Type B pancreatic cell (in vitro differentiated cells): ENCODE results near the gene TFPI2. TPM values are rescaled to one million over a fixed set of nuclear protein-coding genes. Genes with fewer than 3 reads are reported as not detected.

ENCODE experiments used
- DNase-seq: peaks from one replicate; pipeline ENCODE4 v3.0.0; 2021; ENCODE audit warnings: mixed read lengths; ENCODE audit not compliant: unreplicated experiment; ENCODE audit errors: extremely low spot score
- H3K27ac Mint-ChIP-seq: 2 replicates; pipeline ENCODE4 v1.8.0; 2021; ENCODE audit warnings: mild to moderate bottlenecking, mixed read lengths
- H3K27me3 Mint-ChIP-seq: 2 replicates; pipeline ENCODE4 v1.8.0; 2021; ENCODE audit warnings: mixed read lengths
- H3K36me3 Mint-ChIP-seq: 2 replicates; pipeline ENCODE4 v1.8.0; 2021; ENCODE audit warnings: mixed read lengths
- H3K4me1 Mint-ChIP-seq: one replicate; pipeline ENCODE4 v1.8.0; 2021; ENCODE audit warnings: mixed read lengths; ENCODE audit not compliant: unreplicated experiment
- H3K4me3 Mint-ChIP-seq: 2 replicates; pipeline ENCODE4 v1.8.0; 2021; ENCODE audit warnings: mild to moderate bottlenecking, mixed read lengths
- H3K9me3 Mint-ChIP-seq: 2 replicates; pipeline ENCODE4 v1.8.0; 2021; ENCODE audit warnings: mixed read lengths
- CTCF ChIP-seq: fragments of 200-600 bp; sonication (generic); conservative IDR thresholded peaks from 2 replicates; pipeline ENCODE4 v1.5.0; 2021; ENCODE audit warnings: antibody characterized with exemption, mild to moderate bottlenecking
- total RNA-seq: library from RNA; stranded (reverse); gene quantifications from 2 replicates; pipeline ENCODE4 v1.2.1, GENCODE V29; 2021; ENCODE audit warnings: low replicate concordance

TFPI2 gene
- total RNA-seq, 1 donor from 2014 or later: 4.9 TPM

- no peak overlapping the region for H3K27ac Mint-ChIP-seq
- H3K36me3 Mint-ChIP-seq: no peaks in the 10 kb centered on the region
- no peak overlapping the region for H3K4me3 Mint-ChIP-seq
- peak; percentile 71 for TF ChIP-seq CTCF
- no peaks in the 10 kb centered on the region for H3K9me3 Mint-ChIP-seq
- peaks cover 6% of the 10 kb centered on the region for H3K27me3 Mint-ChIP-seq
- H3K4me1 Mint-ChIP-seq: no peaks in the 10 kb centered on the region
- DNase-seq: no peak
These were observed 29.1 kb downstream of the TFPI2 start for GRCh38 chr7:93861325-93861949.

GRCh38 chr7:93860261-93860660, 30.3 kb downstream of the TFPI2 start:
- no peak overlapping the region for H3K27ac Mint-ChIP-seq
- H3K36me3 Mint-ChIP-seq: no peaks in the 10 kb centered on the region
- TF ChIP-seq CTCF: no peak
- DNase-seq: no peak
- no peaks in the 10 kb centered on the region for H3K4me1 Mint-ChIP-seq
- H3K9me3 Mint-ChIP-seq: no peaks in the 10 kb centered on the region
- H3K27me3 Mint-ChIP-seq: peaks cover 14% of the 10 kb centered on the region
- H3K4me3 Mint-ChIP-seq: no peak overlapping the region

GRCh38 chr7:93858857-93859256, 31.7 kb downstream of the TFPI2 start:
- Mint-ChIP-seq H3K27me3 (peaks cover 11% of the 10 kb centered on the region), H3K27ac (no peak overlapping the region), H3K4me3 (no peak overlapping the region), H3K36me3 (no peaks in the 10 kb centered on the region), H3K9me3 (no peaks in the 10 kb centered on the region), H3K4me1 (no peaks in the 10 kb centered on the region)
- TF ChIP-seq CTCF: no peak
- no peak for DNase-seq

GRCh38 chr7:93856323-93856722, 34.2 kb downstream of the TFPI2 start:
- Mint-ChIP-seq H3K9me3 (no peaks in the 10 kb centered on the region), H3K4me3 (no peak overlapping the region), H3K36me3 (no peaks in the 10 kb centered on the region), H3K27ac (no peak overlapping the region), H3K4me1 (no peaks in the 10 kb centered on the region), H3K27me3 (peaks cover 11% of the 10 kb centered on the region)
- DNase-seq: no peak
- TF ChIP-seq CTCF: no peak

- Mint-ChIP-seq H3K4me3 (no peak overlapping the region), H3K27me3 (peaks cover 11% of the 10 kb centered on the region), H3K4me1 (no peaks in the 10 kb centered on the region), H3K9me3 (no peaks in the 10 kb centered on the region), H3K27ac (no peak overlapping the region), H3K36me3 (no peaks in the 10 kb centered on the region)
- DNase-seq: no peak
- no peak for TF ChIP-seq CTCF
These were observed 34.8 kb downstream of the TFPI2 start for GRCh38 chr7:93855797-93856196.

GRCh38 chr7:93854480-93854879, 36.1 kb downstream of the TFPI2 start:
- H3K27me3 Mint-ChIP-seq: peaks cover 8% of the 10 kb centered on the region

More at GRCh38 chr7:93854480-93854879, 36.1 kb downstream of the TFPI2 start:
- DNase-seq: no peak
- no peak overlapping the region for H3K27ac Mint-ChIP-seq
- no peak overlapping the region for H3K4me3 Mint-ChIP-seq
- no peaks in the 10 kb centered on the region for H3K4me1 Mint-ChIP-seq
- no peaks in the 10 kb centered on the region for H3K9me3 Mint-ChIP-seq
- H3K36me3 Mint-ChIP-seq: no peaks in the 10 kb centered on the region
- no peak for TF ChIP-seq CTCF
